ENCODE results near the gene ZNF81.
"Not testable (repeated sequence)": the region's sequence is repeated elsewhere in the genome, so short reads cannot be mapped to it uniquely, and the experiment has no call there.

DNA sequence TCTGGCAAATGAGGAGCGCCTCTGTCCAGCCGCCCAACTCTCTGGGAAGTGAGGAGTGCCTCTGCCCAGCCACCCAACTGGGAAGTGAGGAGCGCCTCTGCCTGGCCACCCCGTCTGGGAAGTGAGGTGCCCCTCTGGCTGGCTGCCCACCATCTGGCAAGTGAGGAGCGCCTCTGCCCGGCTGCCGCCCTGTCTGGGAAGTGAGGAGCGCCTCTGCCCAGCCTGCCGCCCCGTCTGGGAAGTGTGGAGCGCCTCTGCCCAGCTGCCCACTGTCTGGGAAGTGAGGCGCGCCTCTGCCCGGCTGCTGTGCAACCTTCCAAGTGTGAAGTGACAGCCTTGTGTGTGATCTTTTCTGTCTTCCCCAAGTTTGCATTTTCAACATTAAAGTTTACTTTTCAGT is 128.8 kb downstream of the ZNF81 start:
- not testable (repeated sequence) for TF ChIP-seq ZNF274 (IDR thresholded peaks at IDR 0.05; ENCODE audit: low read depth, low read length); TCF7L2 (IDR thresholded peaks at IDR 0.05; ENCODE audit: borderline replicate concordance, extremely low read depth, insufficient read depth, insufficient read length); POLR2A (IDR thresholded peaks at IDR 0.05; ENCODE audit: borderline replicate concordance, extremely low read depth, insufficient read depth, insufficient read length); EZH2 (IDR thresholded peaks at IDR 0.05); YY1 (IDR thresholded peaks at IDR 0.05; ENCODE audit: extremely low read depth, insufficient replicate concordance, low read depth, low read length); EZH2phosphoT487 (IDR thresholded peaks at IDR 0.05; ENCODE audit: borderline replicate concordance); CBX3 (IDR thresholded peaks at IDR 0.05; ENCODE audit: low read depth); SRF (IDR thresholded peaks at IDR 0.05; ENCODE audit: low read depth)
- TF ChIP-seq, protein P1, sequence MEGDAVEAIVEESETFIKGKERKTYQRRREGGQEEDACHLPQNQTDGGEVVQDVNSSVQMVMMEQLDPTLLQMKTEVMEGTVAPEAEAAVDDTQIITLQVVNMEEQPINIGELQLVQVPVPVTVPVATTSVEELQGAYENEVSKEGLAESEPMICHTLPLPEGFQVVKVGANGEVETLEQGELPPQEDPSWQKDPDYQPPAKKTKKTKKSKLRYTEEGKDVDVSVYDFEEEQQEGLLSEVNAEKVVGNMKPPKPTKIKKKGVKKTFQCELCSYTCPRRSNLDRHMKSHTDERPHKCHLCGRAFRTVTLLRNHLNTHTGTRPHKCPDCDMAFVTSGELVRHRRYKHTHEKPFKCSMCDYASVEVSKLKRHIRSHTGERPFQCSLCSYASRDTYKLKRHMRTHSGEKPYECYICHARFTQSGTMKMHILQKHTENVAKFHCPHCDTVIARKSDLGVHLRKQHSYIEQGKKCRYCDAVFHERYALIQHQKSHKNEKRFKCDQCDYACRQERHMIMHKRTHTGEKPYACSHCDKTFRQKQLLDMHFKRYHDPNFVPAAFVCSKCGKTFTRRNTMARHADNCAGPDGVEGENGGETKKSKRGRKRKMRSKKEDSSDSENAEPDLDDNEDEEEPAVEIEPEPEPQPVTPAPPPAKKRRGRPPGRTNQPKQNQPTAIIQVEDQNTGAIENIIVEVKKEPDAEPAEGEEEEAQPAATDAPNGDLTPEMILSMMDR (IDR thresholded peaks at IDR 0.05 in 2 of 3, conservative IDR thresholded peaks at IDR 0.05 in 1 of 3; ENCODE audit: borderline replicate concordance in 1 of 3, insufficient read depth in 1 of 3, low read depth in 2 of 3, low read length in 2 of 3) = not testable (repeated sequence)
- TF ChIP-seq, protein P2, sequence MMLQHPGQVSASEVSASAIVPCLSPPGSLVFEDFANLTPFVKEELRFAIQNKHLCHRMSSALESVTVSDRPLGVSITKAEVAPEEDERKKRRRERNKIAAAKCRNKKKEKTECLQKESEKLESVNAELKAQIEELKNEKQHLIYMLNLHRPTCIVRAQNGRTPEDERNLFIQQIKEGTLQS (IDR thresholded peaks at IDR 0.05) = not testable (repeated sequence)
- TF ChIP-seq, protein P3, sequence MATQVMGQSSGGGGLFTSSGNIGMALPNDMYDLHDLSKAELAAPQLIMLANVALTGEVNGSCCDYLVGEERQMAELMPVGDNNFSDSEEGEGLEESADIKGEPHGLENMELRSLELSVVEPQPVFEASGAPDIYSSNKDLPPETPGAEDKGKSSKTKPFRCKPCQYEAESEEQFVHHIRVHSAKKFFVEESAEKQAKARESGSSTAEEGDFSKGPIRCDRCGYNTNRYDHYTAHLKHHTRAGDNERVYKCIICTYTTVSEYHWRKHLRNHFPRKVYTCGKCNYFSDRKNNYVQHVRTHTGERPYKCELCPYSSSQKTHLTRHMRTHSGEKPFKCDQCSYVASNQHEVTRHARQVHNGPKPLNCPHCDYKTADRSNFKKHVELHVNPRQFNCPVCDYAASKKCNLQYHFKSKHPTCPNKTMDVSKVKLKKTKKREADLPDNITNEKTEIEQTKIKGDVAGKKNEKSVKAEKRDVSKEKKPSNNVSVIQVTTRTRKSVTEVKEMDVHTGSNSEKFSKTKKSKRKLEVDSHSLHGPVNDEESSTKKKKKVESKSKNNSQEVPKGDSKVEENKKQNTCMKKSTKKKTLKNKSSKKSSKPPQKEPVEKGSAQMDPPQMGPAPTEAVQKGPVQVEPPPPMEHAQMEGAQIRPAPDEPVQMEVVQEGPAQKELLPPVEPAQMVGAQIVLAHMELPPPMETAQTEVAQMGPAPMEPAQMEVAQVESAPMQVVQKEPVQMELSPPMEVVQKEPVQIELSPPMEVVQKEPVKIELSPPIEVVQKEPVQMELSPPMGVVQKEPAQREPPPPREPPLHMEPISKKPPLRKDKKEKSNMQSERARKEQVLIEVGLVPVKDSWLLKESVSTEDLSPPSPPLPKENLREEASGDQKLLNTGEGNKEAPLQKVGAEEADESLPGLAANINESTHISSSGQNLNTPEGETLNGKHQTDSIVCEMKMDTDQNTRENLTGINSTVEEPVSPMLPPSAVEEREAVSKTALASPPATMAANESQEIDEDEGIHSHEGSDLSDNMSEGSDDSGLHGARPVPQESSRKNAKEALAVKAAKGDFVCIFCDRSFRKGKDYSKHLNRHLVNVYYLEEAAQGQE (IDR thresholded peaks at IDR 0.05; ENCODE audit: low read depth) = not testable (repeated sequence)
- TF ChIP-seq, protein P4, sequence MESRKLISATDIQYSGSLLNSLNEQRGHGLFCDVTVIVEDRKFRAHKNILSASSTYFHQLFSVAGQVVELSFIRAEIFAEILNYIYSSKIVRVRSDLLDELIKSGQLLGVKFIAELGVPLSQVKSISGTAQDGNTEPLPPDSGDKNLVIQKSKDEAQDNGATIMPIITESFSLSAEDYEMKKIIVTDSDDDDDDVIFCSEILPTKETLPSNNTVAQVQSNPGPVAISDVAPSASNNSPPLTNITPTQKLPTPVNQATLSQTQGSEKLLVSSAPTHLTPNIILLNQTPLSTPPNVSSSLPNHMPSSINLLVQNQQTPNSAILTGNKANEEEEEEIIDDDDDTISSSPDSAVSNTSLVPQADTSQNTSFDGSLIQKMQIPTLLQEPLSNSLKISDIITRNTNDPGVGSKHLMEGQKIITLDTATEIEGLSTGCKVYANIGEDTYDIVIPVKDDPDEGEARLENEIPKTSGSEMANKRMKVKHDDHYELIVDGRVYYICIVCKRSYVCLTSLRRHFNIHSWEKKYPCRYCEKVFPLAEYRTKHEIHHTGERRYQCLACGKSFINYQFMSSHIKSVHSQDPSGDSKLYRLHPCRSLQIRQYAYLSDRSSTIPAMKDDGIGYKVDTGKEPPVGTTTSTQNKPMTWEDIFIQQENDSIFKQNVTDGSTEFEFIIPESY (IDR thresholded peaks at IDR 0.05; ENCODE audit: extremely low read depth, insufficient replicate concordance, low read length) = not testable (repeated sequence)

Measured in HCT116 (cell line).